K562 (cell line): ENCODE measurements around the gene NFATC3. TPM values are rescaled to one million over a fixed set of nuclear protein-coding genes. Genes with fewer than 3 reads are reported as not detected.

Experiments used
- BRD9 ChIP-seq: fragments of 450-650 bp; IDR thresholded peaks from 2 replicates; pipeline ENCODE4 v1.6.1; 2018; ENCODE audit warnings: low read depth; ENCODE audit not compliant: partially characterized antibody
- CREB5 ChIP-seq: fragments of 250-450 bp; sonication (Bioruptor Pico); IDR thresholded peaks from 2 replicates; pipeline ENCODE4 v1.5.0; 2020; ENCODE audit warnings: mild to moderate bottlenecking
- EHMT2 ChIP-seq: fragments of 450-650 bp; IDR thresholded peaks from 2 replicates; pipeline ENCODE4 v1.6.1; 2018; ENCODE audit warnings: antibody characterized with exemption
- FOXJ3 ChIP-seq: sonication (generic); formaldehyde crosslinking; IDR thresholded peaks from 2 replicates; pipeline ENCODE4 v1.4.0; 2020; ENCODE audit warnings: mild to moderate bottlenecking, missing genetic modification reagents
- HNRNPH1 ChIP-seq: fragments of 200-400 bp; formaldehyde crosslinking; optimal IDR thresholded peaks from 2 replicates; pipeline ENCODE3; 2017; ENCODE audit warnings: low read depth, mild to moderate bottlenecking, low read length, moderate library complexity
- NR2C2 ChIP-seq, 2 experiments: fragments of 200-800 bp in 1 of 2; sonication (Bioruptor generic) in 1 of 2; sonication (generic) in 1 of 2; formaldehyde crosslinking in 1 of 2; IDR thresholded peaks; 2 replicates each; pipeline versions ENCODE4 v1.6.1 to v1.8.0; 2016 to 2022; ENCODE audit warnings: mild to moderate bottlenecking in 1 of 2, missing compliant biosample characterization in 1 of 2, missing genetic modification characterization in 1 of 2, missing genetic modification reagents in 1 of 2
- RAD21 ChIP-seq, 2 experiments: fragments of 250-450 bp in 1 of 2; fragments of 450-650 bp in 1 of 2; sonication (Bioruptor Pico) in 1 of 2; formaldehyde crosslinking in 1 of 2; IDR thresholded peaks in 1 of 2; conservative IDR thresholded peaks in 1 of 2; 2 replicates each; pipeline versions ENCODE4 v1.4.0 to v1.8.0; 2020 to 2022; ENCODE audit warnings: mild to moderate bottlenecking in 2 of 2, moderate library complexity in 1 of 2
- TCF3 ChIP-seq: sonication (generic); formaldehyde crosslinking; IDR thresholded peaks from 2 replicates; pipeline ENCODE4 v1.4.0; 2020; ENCODE audit warnings: mild to moderate bottlenecking, missing genetic modification reagents
- TOE1 ChIP-seq, 2 experiments: fragments of 450-650 bp in 1 of 2; sonication (generic) in 1 of 2; formaldehyde crosslinking in 1 of 2; IDR thresholded peaks; 2 replicates each; pipeline versions ENCODE4 v1.7.1 to v1.8.0; 2016 to 2022; ENCODE audit warnings: borderline replicate concordance in 2 of 2, mild to moderate bottlenecking in 2 of 2, antibody characterized with exemption in 1 of 2, inconsistent platforms in 1 of 2, low read depth in 1 of 2, missing genetic modification reagents in 1 of 2, moderate library complexity in 1 of 2
- XRCC5 ChIP-seq: fragments of 200-400 bp; formaldehyde crosslinking; IDR thresholded peaks from 2 replicates; pipeline ENCODE4 v1.6.1; 2017; ENCODE audit warnings: low read depth, mild to moderate bottlenecking, low read length
- ZC3H4 ChIP-seq: sonication (generic); formaldehyde crosslinking; IDR thresholded peaks from 2 replicates; pipeline ENCODE4 v1.9.0; 2021; ENCODE audit warnings: missing genetic modification reagents, borderline replicate concordance
- ZNF253 ChIP-seq: fragments of 250-450 bp; sonication (Bioruptor Pico); conservative IDR thresholded peaks from 2 replicates; pipeline ENCODE4 v1.6.1; 2021; ENCODE audit warnings: mild to moderate bottlenecking
- ZNF444 ChIP-seq: fragments of 250-450 bp; sonication (Bioruptor Pico); IDR thresholded peaks from 2 replicates; pipeline ENCODE4 v1.4.0; 2020; ENCODE audit warnings: mild to moderate bottlenecking, moderate library complexity
- ZNF695 ChIP-seq: fragments of 450-650 bp; formaldehyde crosslinking; IDR thresholded peaks from 2 replicates; pipeline ENCODE4 v1.4.0; 2020; ENCODE audit warnings: mild to moderate bottlenecking, moderate library complexity
- polyA plus RNA-seq, 8 experiments: library from polyadenylated mRNA; depleted of rRNA in 4 of 8; stranded (reverse) in 5 of 8; unstranded in 3 of 8; fragments of >200 nt; fragmentation: Nextera tagmentation in 2 of 8; fragmentation: Illumina TruSeq in 1 of 8; extraction: Ambion mirVana in 2 of 8; extraction: Trizol in 1 of 8; gene quantifications; 2 replicates each; pipeline versions ENCODE4 v1.2.1 to v1.2.3, GENCODE V29; 2011 to 2014; ENCODE audit warnings: inconsistent platforms in 1 of 8, missing spikeins in 1 of 8
- total RNA-seq, 7 experiments: library from RNA; depleted of rRNA in 6 of 7; stranded (reverse); fragments of >200 nt in 6 of 7; fragmentation: Illumina TruSeq in 2 of 7; extraction: Trizol in 2 of 7; gene quantifications; 2 replicates each; pipeline versions ENCODE4 v1.2.1 to v1.2.3, GENCODE V29; 2011 to 2021; ENCODE audit warnings: low replicate concordance in 1 of 7
- TF ChIP-seq, protein P1 (sequence below): fragments of 250-450 bp; sonication (Bioruptor Pico); IDR thresholded peaks from 2 replicates; pipeline ENCODE4 v1.4.0; 2020
- TF ChIP-seq, protein P2 (sequence below): fragments of 450-650 bp; IDR thresholded peaks from 2 replicates; pipeline ENCODE4 v1.7.0; 2016; ENCODE audit warnings: borderline replicate concordance

Gene NFATC3
- total and polyA plus RNA-seq, 9 of the 15 experiments (the other 6 are each of a cell fraction or from before 2014, with no cell fraction given), result 15.7 to 98.4 (median 59.4) TPM

GRCh38 chr16:68084504-68085258 lies 489 bp upstream of the NFATC3 start (continued):
- TF ChIP-seq, protein P1, sequence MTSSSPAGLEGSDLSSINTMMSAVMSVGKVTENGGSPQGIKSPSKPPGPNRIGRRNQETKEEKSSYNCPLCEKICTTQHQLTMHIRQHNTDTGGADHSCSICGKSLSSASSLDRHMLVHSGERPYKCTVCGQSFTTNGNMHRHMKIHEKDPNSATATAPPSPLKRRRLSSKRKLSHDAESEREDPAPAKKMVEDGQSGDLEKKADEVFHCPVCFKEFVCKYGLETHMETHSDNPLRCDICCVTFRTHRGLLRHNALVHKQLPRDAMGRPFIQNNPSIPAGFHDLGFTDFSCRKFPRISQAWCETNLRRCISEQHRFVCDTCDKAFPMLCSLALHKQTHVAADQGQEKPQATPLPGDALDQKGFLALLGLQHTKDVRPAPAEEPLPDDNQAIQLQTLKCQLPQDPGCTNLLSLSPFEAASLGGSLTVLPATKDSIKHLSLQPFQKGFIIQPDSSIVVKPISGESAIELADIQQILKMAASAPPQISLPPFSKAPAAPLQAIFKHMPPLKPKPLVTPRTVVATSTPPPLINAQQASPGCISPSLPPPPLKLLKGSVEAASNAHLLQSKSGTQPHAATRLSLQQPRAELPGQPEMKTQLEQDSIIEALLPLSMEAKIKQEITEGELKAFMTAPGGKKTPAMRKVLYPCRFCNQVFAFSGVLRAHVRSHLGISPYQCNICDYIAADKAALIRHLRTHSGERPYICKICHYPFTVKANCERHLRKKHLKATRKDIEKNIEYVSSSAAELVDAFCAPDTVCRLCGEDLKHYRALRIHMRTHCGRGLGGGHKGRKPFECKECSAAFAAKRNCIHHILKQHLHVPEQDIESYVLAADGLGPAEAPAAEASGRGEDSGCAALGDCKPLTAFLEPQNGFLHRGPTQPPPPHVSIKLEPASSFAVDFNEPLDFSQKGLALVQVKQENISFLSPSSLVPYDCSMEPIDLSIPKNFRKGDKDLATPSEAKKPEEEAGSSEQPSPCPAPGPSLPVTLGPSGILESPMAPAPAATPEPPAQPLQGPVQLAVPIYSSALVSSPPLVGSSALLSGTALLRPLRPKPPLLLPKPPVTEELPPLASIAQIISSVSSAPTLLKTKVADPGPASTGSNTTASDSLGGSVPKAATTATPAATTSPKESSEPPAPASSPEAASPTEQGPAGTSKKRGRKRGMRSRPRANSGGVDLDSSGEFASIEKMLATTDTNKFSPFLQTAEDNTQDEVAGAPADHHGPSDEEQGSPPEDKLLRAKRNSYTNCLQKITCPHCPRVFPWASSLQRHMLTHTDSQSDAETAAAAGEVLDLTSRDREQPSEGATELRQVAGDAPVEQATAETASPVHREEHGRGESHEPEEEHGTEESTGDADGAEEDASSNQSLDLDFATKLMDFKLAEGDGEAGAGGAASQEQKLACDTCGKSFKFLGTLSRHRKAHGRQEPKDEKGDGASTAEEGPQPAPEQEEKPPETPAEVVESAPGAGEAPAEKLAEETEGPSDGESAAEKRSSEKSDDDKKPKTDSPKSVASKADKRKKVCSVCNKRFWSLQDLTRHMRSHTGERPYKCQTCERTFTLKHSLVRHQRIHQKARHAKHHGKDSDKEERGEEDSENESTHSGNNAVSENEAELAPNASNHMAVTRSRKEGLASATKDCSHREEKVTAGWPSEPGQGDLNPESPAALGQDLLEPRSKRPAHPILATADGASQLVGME (CRISPR knock-in tag), result no peak
- TF ChIP-seq, protein P2, sequence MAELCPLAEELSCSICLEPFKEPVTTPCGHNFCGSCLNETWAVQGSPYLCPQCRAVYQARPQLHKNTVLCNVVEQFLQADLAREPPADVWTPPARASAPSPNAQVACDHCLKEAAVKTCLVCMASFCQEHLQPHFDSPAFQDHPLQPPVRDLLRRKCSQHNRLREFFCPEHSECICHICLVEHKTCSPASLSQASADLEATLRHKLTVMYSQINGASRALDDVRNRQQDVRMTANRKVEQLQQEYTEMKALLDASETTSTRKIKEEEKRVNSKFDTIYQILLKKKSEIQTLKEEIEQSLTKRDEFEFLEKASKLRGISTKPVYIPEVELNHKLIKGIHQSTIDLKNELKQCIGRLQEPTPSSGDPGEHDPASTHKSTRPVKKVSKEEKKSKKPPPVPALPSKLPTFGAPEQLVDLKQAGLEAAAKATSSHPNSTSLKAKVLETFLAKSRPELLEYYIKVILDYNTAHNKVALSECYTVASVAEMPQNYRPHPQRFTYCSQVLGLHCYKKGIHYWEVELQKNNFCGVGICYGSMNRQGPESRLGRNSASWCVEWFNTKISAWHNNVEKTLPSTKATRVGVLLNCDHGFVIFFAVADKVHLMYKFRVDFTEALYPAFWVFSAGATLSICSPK, result no peak
- TF ChIP-seq ZC3H4 (no peak), TCF3 (CRISPR knock-in tag) (peak; percentile 40), ZNF695 (no peak), EHMT2 (no peak), BRD9 (peak; percentile 17), ZNF444 (CRISPR knock-in tag) (no peak), HNRNPH1 (no peak), CREB5 (CRISPR knock-in tag) (no peak), ZNF253 (CRISPR knock-in tag) (no peak), RAD21 (CRISPR knock-in tag; conservative IDR thresholded peaks at IDR 0.05 in 1 of 2, IDR thresholded peaks at IDR 0.05 in 1 of 2) (peak; percentile 15 to 45; a peak in 3 of 4 replicates), FOXJ3 (CRISPR knock-in tag) (no peak), NR2C2 (CRISPR knock-in tag; IDR thresholded peaks at IDR 0.05) (no peak; the same call in 1 of the 2 replicates), NR2C2 (tag; IDR thresholded peaks at IDR 0.05) (no peak), TOE1 (IDR thresholded peaks at IDR 0.05; ENCODE audit: borderline replicate concordance) (no peak; the same call in 1 of the 2 replicates), TOE1 (CRISPR knock-in tag; IDR thresholded peaks at IDR 0.05; ENCODE audit: borderline replicate concordance, low read depth) (no peak; the same call in 1 of the 2 replicates), XRCC5 (peak; percentile 85)
